GM19023 (cell line): Measurements from ENCODE around the gene CEP131.

Experiments
- ATAC-seq: cut with Tn5 transposase; IDR thresholded peaks from one replicate; pipeline ENCODE4 v1.9.1; 2021; ENCODE audit warnings: mild to moderate bottlenecking, moderate library complexity; ENCODE audit not compliant: unreplicated experiment

Gene CEP131

GRCh38 chr17:81222906-81223761 is at the start of gene CEP131:
CEP131 (minus strand) TSS chr17:81222965; CDS start chr17:81220056, 2,909 bp downstream.
- ATAC-seq: peak; percentile 90

- no peak for ATAC-seq
These were observed 48.5 kb upstream of the CEP131 start for GRCh38 chr17:81271226-81271625.

- no peak for ATAC-seq
These were observed 47.5 kb upstream of the CEP131 start for GRCh38 chr17:81270279-81270678.

DNA sequence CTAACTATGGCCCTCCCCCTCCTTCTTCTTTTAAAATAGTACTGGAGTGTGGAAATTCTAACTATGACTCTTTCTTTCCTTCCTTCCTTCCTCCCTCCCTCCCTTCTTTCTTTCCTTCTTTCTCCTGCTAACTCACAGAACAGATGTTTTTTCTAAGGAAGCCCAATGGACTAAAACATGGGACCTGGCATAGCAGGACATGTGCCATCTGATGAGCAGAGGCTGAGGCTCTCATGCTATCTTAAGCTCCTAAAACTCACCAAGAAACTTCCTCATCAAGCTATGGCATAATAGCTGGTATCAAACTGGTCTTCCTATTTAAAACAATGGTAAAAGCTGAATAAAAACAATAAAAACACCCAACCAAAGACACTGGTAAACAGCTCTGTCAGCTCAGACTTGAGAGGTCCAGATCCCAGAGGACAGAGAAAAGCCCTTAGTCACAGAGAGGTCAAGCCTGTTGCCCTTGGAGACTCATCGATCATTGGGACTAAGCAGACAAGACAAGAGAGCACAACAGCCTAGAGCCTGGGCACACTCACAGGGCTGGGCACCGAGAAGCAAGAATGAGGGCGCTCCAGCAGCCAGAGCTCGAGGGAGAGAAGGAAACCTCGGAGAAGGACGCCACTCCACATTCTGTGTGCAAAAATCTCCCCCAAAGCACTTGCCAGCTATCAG is 44.8 kb upstream of the CEP131 start:
- no peak for ATAC-seq

DNA sequence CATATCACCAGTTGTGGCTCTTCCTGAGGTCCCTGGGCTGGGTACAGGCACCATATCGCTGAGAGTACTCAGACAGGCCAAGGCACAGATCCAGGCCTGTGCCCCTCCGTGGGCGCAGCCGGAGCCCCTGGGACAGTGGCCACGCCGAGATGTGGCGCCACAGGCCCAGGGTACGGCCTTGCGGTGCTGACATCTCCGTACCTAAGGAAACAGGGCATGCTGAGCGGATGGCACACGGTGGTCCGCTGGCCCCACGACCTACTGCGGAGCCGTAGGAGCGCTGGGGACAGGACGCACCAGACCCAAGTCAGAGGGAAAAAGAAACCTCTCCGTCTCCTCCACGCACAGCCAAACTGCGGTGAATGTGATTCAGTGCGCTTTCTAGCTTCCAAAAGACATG is 42.8 kb upstream of the CEP131 start:
- no peak for ATAC-seq

GRCh38 chr17:81264640-81265039 is 41.9 kb upstream of the CEP131 start:
- no peak for ATAC-seq

- no peak for ATAC-seq
These were observed 40.8 kb upstream of the CEP131 start for GRCh38 chr17:81263371-81264181.

- ATAC-seq: no peak
These were observed 39.0 kb upstream of the CEP131 start for GRCh38 chr17:81261582-81262336.

DNA sequence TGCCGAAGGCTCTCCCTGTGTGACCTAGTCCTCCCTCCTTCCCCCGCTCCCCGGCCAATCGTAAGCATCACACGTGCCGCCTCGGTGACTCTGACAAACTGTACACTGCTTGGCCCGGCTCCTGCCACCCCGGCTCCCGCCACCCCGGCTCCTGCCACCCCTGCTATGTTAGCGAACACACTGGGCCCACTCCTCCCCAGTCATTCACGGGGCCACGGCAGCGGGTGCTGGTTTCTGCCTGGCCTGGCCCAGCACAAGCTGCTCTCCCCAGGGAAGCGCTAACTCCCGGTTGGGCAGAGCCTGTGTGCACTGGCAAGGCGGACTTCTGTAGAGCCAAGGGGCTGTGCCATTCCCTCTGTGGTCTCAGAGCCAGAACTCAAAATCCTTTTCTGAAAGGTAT is 38.3 kb upstream of the CEP131 start:
- no peak for ATAC-seq

GRCh38 chr17:81260641-81261040 is 37.9 kb upstream of the CEP131 start:
- no peak for ATAC-seq

GRCh38 chr17:81260171-81260570 is 37.4 kb upstream of the CEP131 start:
- ATAC-seq: no peak

DNA sequence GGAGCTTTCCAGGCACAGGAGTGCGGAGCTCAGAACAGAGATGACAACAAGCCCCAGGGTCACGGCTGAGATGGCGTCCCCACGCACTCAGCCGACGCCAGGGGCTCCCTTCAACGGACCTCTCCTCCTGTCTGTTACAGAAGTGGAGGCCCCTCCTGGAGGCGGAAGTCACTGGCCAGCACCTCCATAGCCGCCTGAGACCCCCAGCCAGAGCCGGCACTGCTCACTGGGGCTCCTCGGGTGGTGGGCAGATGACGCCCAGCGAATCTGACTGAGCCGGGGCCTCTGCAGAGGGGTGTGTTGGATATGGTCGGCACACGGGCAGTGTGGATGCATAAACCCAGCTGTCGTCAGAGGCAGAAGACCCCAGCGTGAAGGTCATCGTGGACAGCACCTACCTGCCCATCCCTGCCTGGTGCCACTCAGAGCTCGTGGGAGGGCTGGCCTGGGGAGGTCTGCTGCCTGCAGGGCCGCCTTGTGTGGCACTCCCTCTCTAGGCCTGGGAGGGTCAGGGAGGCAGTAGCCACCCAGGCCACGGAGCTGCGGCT is 36.4 kb upstream of the CEP131 start:
- no peak for ATAC-seq

GRCh38 chr17:81258292-81258691 is 35.5 kb upstream of the CEP131 start:
- no peak for ATAC-seq

GRCh38 chr17:81257533-81257932 is 34.8 kb upstream of the CEP131 start:
- ATAC-seq: no peak

DNA sequence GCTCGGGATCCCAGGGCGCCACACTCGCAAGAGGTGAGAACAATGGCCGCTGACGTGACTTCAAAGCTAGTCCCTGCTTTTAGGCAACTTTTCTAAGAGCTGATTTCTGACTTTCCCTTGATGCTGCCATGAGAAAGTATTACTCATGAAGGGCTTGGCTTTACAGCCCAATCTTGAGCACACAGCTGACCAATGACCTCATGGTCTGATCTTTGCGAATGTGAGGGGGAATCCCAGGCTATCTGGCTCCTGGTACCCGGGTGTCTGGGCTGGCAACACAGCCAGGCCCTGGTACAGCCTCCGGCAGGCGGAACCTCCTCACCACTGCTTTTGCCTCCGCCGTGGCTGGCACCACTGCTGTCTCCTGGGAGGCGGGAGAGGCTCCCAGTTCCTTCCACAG is 33.9 kb upstream of the CEP131 start:
- ATAC-seq: no peak

DNA sequence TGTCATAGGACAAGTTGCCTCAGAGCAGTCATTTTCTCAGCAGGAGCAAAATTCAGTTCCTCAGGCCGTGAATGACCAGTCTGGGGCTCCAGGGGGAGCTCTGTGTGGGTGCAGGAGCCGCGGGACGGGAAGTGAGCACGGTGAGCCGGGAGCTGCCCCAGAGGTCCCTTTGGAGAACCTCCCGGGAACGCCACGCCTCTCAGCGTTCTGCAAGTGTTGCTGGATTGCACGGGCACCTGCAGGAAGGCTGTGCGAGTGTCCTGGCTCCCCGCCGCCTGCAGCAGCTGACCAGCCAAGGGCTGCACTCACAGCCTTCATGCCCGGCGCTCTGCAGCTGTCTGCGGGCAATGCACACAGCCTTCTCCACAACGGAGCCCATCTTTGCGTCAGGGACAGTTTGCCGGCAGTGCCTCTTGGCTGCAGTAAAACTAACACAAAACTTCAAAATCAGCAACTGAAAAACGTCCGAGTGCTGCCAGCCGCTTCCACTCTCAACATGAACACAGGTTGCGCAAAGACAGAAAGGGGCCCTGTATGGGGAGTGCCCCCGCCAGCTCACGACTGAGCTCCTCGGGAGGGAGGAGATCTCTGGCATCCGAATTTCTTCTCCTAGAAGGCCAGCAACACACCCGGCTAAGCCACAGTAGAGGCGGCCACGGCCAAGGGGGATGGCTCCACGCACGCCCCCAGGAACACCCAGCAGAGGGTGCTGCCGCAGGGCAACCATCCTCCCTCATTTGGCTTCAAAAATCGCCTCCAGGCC is 32.4 kb upstream of the CEP131 start:
- no peak for ATAC-seq

DNA sequence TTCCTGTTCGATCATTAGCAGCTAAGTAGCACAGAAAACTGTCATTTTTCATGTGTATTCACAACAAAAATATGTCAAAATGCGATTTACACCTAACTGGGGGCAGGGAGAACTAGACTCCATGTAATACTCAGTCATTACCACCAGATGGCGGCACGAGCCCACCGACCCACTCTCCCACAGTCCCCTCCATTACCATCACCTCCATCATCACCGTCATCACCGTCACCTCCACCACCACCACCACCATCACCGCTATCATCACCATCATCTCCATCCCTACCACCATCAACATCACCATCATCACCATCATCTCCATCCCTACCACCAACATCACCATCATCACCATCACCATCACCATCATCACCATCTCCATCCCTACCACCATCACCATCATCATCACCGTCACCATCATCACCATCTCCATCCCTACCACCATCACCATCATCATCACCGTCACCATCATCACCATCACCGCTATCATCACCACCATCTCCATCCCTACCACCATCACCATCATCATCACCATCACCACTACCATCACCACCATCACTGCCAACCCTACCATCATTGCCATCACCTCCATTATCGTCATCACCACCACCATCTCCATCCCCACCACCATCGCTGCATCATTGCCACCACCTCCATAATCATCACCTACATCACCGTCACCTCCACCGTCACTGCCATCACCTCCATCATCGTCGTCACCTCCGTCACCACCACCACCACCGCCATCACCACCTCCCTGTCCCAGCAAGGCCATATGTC is 30.8 kb upstream of the CEP131 start:
- no peak for ATAC-seq

- no peak for ATAC-seq
These were observed 30.2 kb upstream of the CEP131 start for GRCh38 chr17:81252987-81253329.

DNA sequence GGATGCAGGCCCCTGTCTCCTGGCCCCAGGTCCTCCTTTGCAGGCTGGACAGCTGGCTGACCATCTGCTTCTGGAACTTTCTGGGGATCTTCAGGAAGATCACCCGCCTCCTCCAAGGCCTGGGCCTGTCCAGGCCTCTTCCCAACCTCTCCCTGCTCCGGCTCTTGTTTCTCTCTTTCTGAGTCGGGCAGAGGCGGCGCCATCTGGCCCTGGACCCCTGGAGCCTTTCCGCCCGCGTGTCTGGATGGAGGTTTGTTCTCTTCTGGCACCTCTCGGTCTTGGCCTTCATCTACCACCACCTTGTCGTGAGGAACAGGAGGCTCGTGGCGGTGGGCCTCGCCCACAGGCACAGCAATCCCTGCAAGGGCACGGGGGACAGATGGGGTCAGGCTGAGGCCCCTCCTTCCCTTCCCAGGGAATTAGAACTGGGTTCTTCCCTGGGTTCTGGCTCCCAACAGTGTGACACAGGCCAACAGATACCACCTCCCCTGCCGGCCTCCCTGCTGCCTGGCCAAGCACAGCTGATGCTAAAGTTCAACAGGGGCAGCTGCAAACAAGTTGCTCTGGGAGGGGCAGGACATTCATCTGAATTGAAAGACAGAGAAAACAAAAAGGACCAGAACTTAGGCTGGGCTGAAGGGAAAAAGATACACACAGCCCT is 29.7 kb upstream of the CEP131 start:
- ATAC-seq: no peak
